ENCODE results near the gene CCR8. TPM values are rescaled to one million over a fixed set of nuclear protein-coding genes. Genes with fewer than 3 reads are reported as not detected.
"Not testable (repeated sequence)": the region's sequence is repeated elsewhere in the genome, so short reads cannot be mapped to it uniquely, and the experiment has no call there.

Gene CCR8
- total RNA-seq, 1 donor from 2014 or later = not detected

GRCh38 chr3:39361252-39361927 is 31.9 kb downstream of the CCR8 start:
- no peak overlapping the region for H3K4me3 Mint-ChIP-seq (ENCODE audit: unreplicated experiment)

DNA sequence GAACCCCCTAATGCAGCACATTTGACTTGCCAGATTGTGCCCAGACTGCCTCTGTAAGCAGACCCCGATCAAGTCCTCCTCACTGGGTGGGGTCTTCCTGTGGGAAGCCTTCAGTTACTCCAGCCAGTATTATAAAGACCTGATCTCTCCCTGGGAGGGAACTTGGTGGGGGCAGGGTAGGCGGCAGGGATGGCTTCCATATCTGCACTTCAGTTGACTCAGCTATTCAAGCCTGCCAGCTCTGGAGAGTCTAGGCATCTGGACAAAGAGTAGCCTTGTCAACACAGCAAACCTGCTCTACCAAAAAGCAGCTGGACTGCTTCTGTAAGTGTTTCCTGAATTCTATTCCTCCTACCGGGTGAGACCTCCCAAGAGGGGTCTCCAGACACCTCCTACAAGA is 32.7 kb downstream of the CCR8 start:
- no peaks in the 10 kb centered on the region for H3K36me3 Mint-ChIP-seq (ENCODE audit: low read depth)
- peaks cover 17% of the 10 kb centered on the region for H3K27me3 Mint-ChIP-seq (ENCODE audit: low read depth)

More at GRCh38 chr3:39361252-39361927, 31.9 kb downstream of the CCR8 start:
- Mint-ChIP-seq H3K9me3 (ENCODE audit: low read depth) (peaks cover 9% of the 10 kb centered on the region), H3K27ac (ENCODE audit: unreplicated experiment) (no peak overlapping the region), H3K27me3 (ENCODE audit: low read depth) (peaks cover 17% of the 10 kb centered on the region), H3K4me1 (ENCODE audit: low read depth) (no peaks in the 10 kb centered on the region), H3K36me3 (ENCODE audit: low read depth) (no peaks in the 10 kb centered on the region)
- TF ChIP-seq, protein P1, sequence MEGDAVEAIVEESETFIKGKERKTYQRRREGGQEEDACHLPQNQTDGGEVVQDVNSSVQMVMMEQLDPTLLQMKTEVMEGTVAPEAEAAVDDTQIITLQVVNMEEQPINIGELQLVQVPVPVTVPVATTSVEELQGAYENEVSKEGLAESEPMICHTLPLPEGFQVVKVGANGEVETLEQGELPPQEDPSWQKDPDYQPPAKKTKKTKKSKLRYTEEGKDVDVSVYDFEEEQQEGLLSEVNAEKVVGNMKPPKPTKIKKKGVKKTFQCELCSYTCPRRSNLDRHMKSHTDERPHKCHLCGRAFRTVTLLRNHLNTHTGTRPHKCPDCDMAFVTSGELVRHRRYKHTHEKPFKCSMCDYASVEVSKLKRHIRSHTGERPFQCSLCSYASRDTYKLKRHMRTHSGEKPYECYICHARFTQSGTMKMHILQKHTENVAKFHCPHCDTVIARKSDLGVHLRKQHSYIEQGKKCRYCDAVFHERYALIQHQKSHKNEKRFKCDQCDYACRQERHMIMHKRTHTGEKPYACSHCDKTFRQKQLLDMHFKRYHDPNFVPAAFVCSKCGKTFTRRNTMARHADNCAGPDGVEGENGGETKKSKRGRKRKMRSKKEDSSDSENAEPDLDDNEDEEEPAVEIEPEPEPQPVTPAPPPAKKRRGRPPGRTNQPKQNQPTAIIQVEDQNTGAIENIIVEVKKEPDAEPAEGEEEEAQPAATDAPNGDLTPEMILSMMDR (IDR thresholded peaks at IDR 0.05) = no peak
- no peak for DNase-seq (ENCODE audit: low spot score)

GRCh38 chr3:39362812-39363211 is 33.3 kb downstream of the CCR8 start:
- Mint-ChIP-seq H3K4me1 (ENCODE audit: low read depth) (no peaks in the 10 kb centered on the region), H3K36me3 (ENCODE audit: low read depth) (no peaks in the 10 kb centered on the region), H3K27ac (ENCODE audit: unreplicated experiment) (no peak overlapping the region), H3K4me3 (ENCODE audit: unreplicated experiment) (no peak overlapping the region), H3K9me3 (ENCODE audit: low read depth) (peaks cover 9% of the 10 kb centered on the region), H3K27me3 (ENCODE audit: low read depth) (peaks cover 17% of the 10 kb centered on the region)
- no peak for DNase-seq (ENCODE audit: low spot score)
- TF ChIP-seq, protein P1 (IDR thresholded peaks at IDR 0.05) = no peak

More for the DNA sequence above, 32.7 kb downstream of the CCR8 start:
- Mint-ChIP-seq H3K9me3 (ENCODE audit: low read depth) (peaks cover 9% of the 10 kb centered on the region), H3K27ac (ENCODE audit: unreplicated experiment) (no peak overlapping the region), H3K4me3 (ENCODE audit: unreplicated experiment) (no peak overlapping the region), H3K4me1 (ENCODE audit: low read depth) (no peaks in the 10 kb centered on the region)
- DNase-seq (ENCODE audit: low spot score) = no peak
- TF ChIP-seq, protein P1 (IDR thresholded peaks at IDR 0.05) = no peak

GRCh38 chr3:39370450-39370849 is 40.9 kb downstream of the CCR8 start:
- H3K27ac Mint-ChIP-seq (ENCODE audit: unreplicated experiment); H3K27me3 Mint-ChIP-seq (ENCODE audit: low read depth); H3K4me1 Mint-ChIP-seq (ENCODE audit: low read depth); DNase-seq (ENCODE audit: low spot score); H3K4me3 Mint-ChIP-seq (ENCODE audit: unreplicated experiment); H3K36me3 Mint-ChIP-seq (ENCODE audit: low read depth): not testable (repeated sequence)
- H3K9me3 Mint-ChIP-seq (ENCODE audit: low read depth) = peaks cover 22% of the 10 kb centered on the region

GRCh38 chr3:39372833-39373232 is 43.3 kb downstream of the CCR8 start:
- TF ChIP-seq, protein P1 (IDR thresholded peaks at IDR 0.05) = no peak
- Mint-ChIP-seq H3K4me1 (ENCODE audit: low read depth) (no peaks in the 10 kb centered on the region), H3K27me3 (ENCODE audit: low read depth) (peaks cover 3% of the 10 kb centered on the region), H3K9me3 (ENCODE audit: low read depth) (peaks cover 22% of the 10 kb centered on the region), H3K4me3 (ENCODE audit: unreplicated experiment) (no peak overlapping the region), H3K27ac (ENCODE audit: unreplicated experiment) (no peak overlapping the region), H3K36me3 (ENCODE audit: low read depth) (peaks cover 4% of the 10 kb centered on the region)
- DNase-seq (ENCODE audit: low spot score) = no peak
